SK-N-SH (cell line): ENCODE data around the gene PKD2L1. TPM values are rescaled to one million over a fixed set of nuclear protein-coding genes. Genes with fewer than 3 reads are reported as not detected.

ENCODE experiments used
- CTCF ChIA-PET: fragments of 300-600, 350-600 bp; formaldehyde crosslinking; extraction: SDS; loops from one replicate; lab custom pipeline; 2021; lab: Yijun Ruan, JAX
- POLR2A ChIA-PET: fragments of 350-600 bp; sonication (Branson Sonifier 250); formaldehyde crosslinking; extraction: SDS; loops from one replicate; lab custom pipeline; 2020; ENCODE audit warnings: antibody characterized with exemption, inconsistent platforms; lab: Yijun Ruan, JAX
- DNase-seq: peaks from one replicate; pipeline ENCODE4 v3.0.0; 2012
- H2AFZ ChIP-seq: fragments of 200-600 bp; sonication (generic); 2 replicates; pipeline ENCODE4 v1.8.1; 2016; ENCODE audit warnings: antibody characterized with exemption, mild to moderate bottlenecking, low read depth
- H3F3A ChIP-seq: fragments of 200-600 bp; sonication (generic); replicated peaks from 2 replicates; pipeline ENCODE3; 2016; ENCODE audit warnings: antibody characterized with exemption, mild to moderate bottlenecking; ENCODE audit not compliant: insufficient read depth
- H3K27ac ChIP-seq, 2 experiments: fragments of 200-500 bp in 1 of 2; fragments of 200-600 bp in 1 of 2; sonication (Bioruptor generic) in 1 of 2; sonication (generic), shearing (Covaris generic) in 1 of 2; 2 replicates each; pipeline versions ENCODE4 v1.5.1 to v1.6.1; 2014 to 2016; ENCODE audit warnings: low read depth in 2 of 2, inconsistent platforms in 1 of 2, low read length in 1 of 2, mild to moderate bottlenecking in 1 of 2, mixed read lengths in 1 of 2
- H3K27me3 ChIP-seq: fragments of 200-600 bp; sonication (generic), shearing (Covaris generic); 2 replicates; pipeline ENCODE4 v1.6.1; 2016; ENCODE audit warnings: mixed run types; ENCODE audit not compliant: insufficient read depth
- H3K36me3 ChIP-seq, 2 experiments: fragments of 200-500 bp in 1 of 2; fragments of 200-600 bp in 1 of 2; sonication (Bioruptor generic) in 1 of 2; sonication (generic) in 1 of 2; replicated peaks in 1 of 2; 2 replicates each; pipeline versions ENCODE3 to v1.5.1; 2014 to 2016; ENCODE audit warnings: low read length in 1 of 2, mild to moderate bottlenecking in 1 of 2; ENCODE audit not compliant: insufficient read depth in 2 of 2, control insufficient read depth in 1 of 2
- H3K4me1 ChIP-seq, 2 experiments: fragments of 200-500 bp in 1 of 2; fragments of 200-600 bp in 1 of 2; sonication (Bioruptor generic) in 1 of 2; sonication (generic), shearing (Covaris generic) in 1 of 2; 2 replicates each; pipeline versions ENCODE4 v1.5.1 to v1.6.1; 2014 to 2016; ENCODE audit warnings: low read depth in 1 of 2, low read length in 1 of 2, mixed run types in 1 of 2; ENCODE audit not compliant: insufficient read depth in 2 of 2, control insufficient read depth in 1 of 2
- H3K4me2 ChIP-seq: fragments of 200-600 bp; sonication (generic), shearing (Covaris generic); 2 replicates; pipeline ENCODE4 v1.6.1; 2017; ENCODE audit warnings: mixed run types
- H3K4me3 ChIP-seq, 2 experiments: fragments of 200-500 bp in 1 of 2; fragments of 200-600 bp in 1 of 2; sonication (Bioruptor generic) in 1 of 2; sonication (generic), shearing (Covaris generic) in 1 of 2; 2 replicates each; pipeline versions ENCODE4 v1.5.1 to v1.8.1; 2014 to 2016; ENCODE audit warnings: low read depth in 2 of 2, inconsistent platforms in 1 of 2, low read length in 1 of 2, mild to moderate bottlenecking in 1 of 2, mixed read lengths in 1 of 2, moderate library complexity in 1 of 2
- H3K79me2 ChIP-seq: fragments of 200-600 bp; sonication (generic); 2 replicates; pipeline ENCODE4 v1.8.1; 2017; ENCODE audit warnings: mild to moderate bottlenecking; ENCODE audit not compliant: insufficient read depth
- H3K9ac ChIP-seq: fragments of 200-600 bp; sonication (generic); 2 replicates; pipeline ENCODE4 v1.6.1; 2017; ENCODE audit warnings: mixed run types
- H3K9me2 ChIP-seq: fragments of 200-600 bp; sonication (generic); 2 replicates; pipeline ENCODE4 v1.6.1; 2017; ENCODE audit warnings: mixed run types
- H3K9me3 ChIP-seq: fragments of 200-600 bp; sonication (generic); 2 replicates; pipeline ENCODE4 v1.6.1; 2017; ENCODE audit warnings: mixed run types, mild to moderate bottlenecking, moderate library complexity
- H4K20me1 ChIP-seq: fragments of 200-600 bp; sonication (generic); 2 replicates; pipeline ENCODE4 v1.6.1; 2017; ENCODE audit warnings: mild to moderate bottlenecking, mixed run types; ENCODE audit not compliant: insufficient read depth
- CHD2 ChIP-seq: fragments of 150-350 bp; IDR thresholded peaks from 2 replicates; pipeline ENCODE4 v1.6.1; 2018; ENCODE audit warnings: low read length; ENCODE audit not compliant: partially characterized antibody
- CTCF ChIP-seq: fragments of 200-600 bp; sonication (generic); IDR thresholded peaks from 2 replicates; pipeline ENCODE4 v1.6.1; 2017; ENCODE audit warnings: antibody characterized with exemption, mild to moderate bottlenecking, moderate library complexity
- EP300 ChIP-seq, 2 experiments: IDR thresholded peaks; 2 replicates each; pipeline versions ENCODE4 v1.4.0 to v1.6.1; 2012; ENCODE audit warnings: borderline replicate concordance in 1 of 2, low read depth in 1 of 2, low read length in 1 of 2
- EZH2phosphoT487 ChIP-seq: fragments of 200-600 bp; sonication (generic); IDR thresholded peaks from 2 replicates; pipeline ENCODE4 v1.6.1; 2017; ENCODE audit warnings: low read depth, mixed run types, mild to moderate bottlenecking, antibody characterized with exemption, moderate library complexity, borderline replicate concordance
- FOSL2 ChIP-seq: IDR thresholded peaks from 2 replicates; pipeline ENCODE4 v1.4.0; 2012; ENCODE audit warnings: low read depth, mild to moderate bottlenecking, moderate library complexity, borderline replicate concordance
- FOXM1 ChIP-seq: IDR thresholded peaks from 2 replicates; pipeline ENCODE4 v1.4.0; 2012; ENCODE audit warnings: low read depth, mild to moderate bottlenecking
- IRF3 ChIP-seq: fragments of 150-350 bp; IDR thresholded peaks from 2 replicates; pipeline ENCODE4 v1.6.1; 2016; ENCODE audit warnings: mild to moderate bottlenecking, low read depth, low read length
- JUND ChIP-seq: IDR thresholded peaks from 2 replicates; pipeline ENCODE4 v1.4.0; 2012
- MEF2A ChIP-seq: IDR thresholded peaks from 2 replicates; pipeline ENCODE4 v1.4.0; 2012; ENCODE audit warnings: low read depth, borderline replicate concordance
- PBX3 ChIP-seq: IDR thresholded peaks from 2 replicates; pipeline ENCODE4; 2012
- RAD21 ChIP-seq: IDR thresholded peaks from 2 replicates; pipeline ENCODE4 v1.6.1; 2012; ENCODE audit warnings: mild to moderate bottlenecking, low read length
- RFX5 ChIP-seq: IDR thresholded peaks from 2 replicates; pipeline ENCODE4 v1.6.1; 2012; ENCODE audit warnings: mild to moderate bottlenecking, improper control_type of control experiment, low read length
- SIN3A ChIP-seq: IDR thresholded peaks from 2 replicates; pipeline ENCODE4 v1.6.1; 2012; ENCODE audit warnings: low read depth, mild to moderate bottlenecking, low read length, moderate library complexity, borderline replicate concordance
- USF1 ChIP-seq: IDR thresholded peaks from 2 replicates; pipeline ENCODE4 v1.4.0; 2012; ENCODE audit warnings: low read depth, borderline replicate concordance
- YY1 ChIP-seq: IDR thresholded peaks from 2 replicates; pipeline ENCODE4 v1.4.0; 2012; ENCODE audit warnings: low read depth, mild to moderate bottlenecking
- WGBS: methylation state at CpG from one replicate; pipeline ENCODE4 v1.1.6; 2017; ENCODE audit warnings: low lambda C conversion rate; 5-methylcytosine and 5-hydroxymethylcytosine counted together
- polyA plus RNA-seq, 3 experiments: library from polyadenylated mRNA; depleted of rRNA; stranded (reverse); fragments of >200 nt; gene quantifications; 2 replicates each; pipeline ENCODE4 v1.2.3, GENCODE V29; 2012

PKD2L1 gene
- polyA plus RNA-seq, 1 of the 3 experiments (the other 2 are of a cell fraction), result not detected

GRCh38 chr10:100356067-100357017, 26.3 kb upstream of the PKD2L1 start (continued):
- TF ChIP-seq YY1 (no peak), IRF3 (no peak)
- TF ChIP-seq, all 33 proteins: peak for 0

GRCh38 chr10:100355086-100355485, 25.1 kb upstream of the PKD2L1 start:
- Histone ChIP-seq H3K4me1 (peaks cover 9 to 42% of the 10 kb centered on the region in 2 experiments; a peak in 3 of 4 replicates), H3F3A (no peaks in the 10 kb centered on the region), H3K27me3 (no peaks in the 10 kb centered on the region), H3K36me3 (peaks cover 10 to 67% of the 10 kb centered on the region in 2 experiments), H3K4me3 (no peak overlapping the region), H3K79me2 (no peaks in the 10 kb centered on the region), H3K9me2 (no peaks in the 10 kb centered on the region), H3K27ac (peak overlapping the region in 1 of 2 experiments; percentile 44; a peak in 1 of 4 replicates), H4K20me1 (no peaks in the 10 kb centered on the region), H3K4me2 (no peak overlapping the region), H2AFZ (no peak overlapping the region), H3K9me3 (no peaks in the 10 kb centered on the region), H3K9ac (no peak overlapping the region)
- 93% methylated on average over 4 of the region's 4 CpGs for WGBS
- DNase-seq, result no peak
- ChIA-PET CTCF (interaction anchor here (1.6 to 2.9 kb wide), 2 partner anchors 78 to 164 kb away, joined by 8 to 9 read pairs; no protein-coding TSS in a partner anchor), POLR2A (interaction anchor here (0.6 to 2.2 kb wide), 3 partner anchors 8 to 19 kb away, joined by 3 to 6 read pairs (median 3); partner anchors contain the start of gene SCD)
- TF ChIP-seq FOXM1 (no peak), USF1 (no peak), YY1 (no peak), EZH2phosphoT487 (no peak)

- H3K9me2 ChIP-seq, result no peaks in the 10 kb centered on the region
- peaks cover 10 to 77% of the 10 kb centered on the region in 2 experiments for H3K36me3 ChIP-seq
- DNase-seq, result no peak
- no peaks in the 10 kb centered on the region for H3K79me2 ChIP-seq
- H3K9me3 ChIP-seq, result no peaks in the 10 kb centered on the region
- H2AFZ ChIP-seq, result no peak overlapping the region
- no peak overlapping the region for H3K4me2 ChIP-seq
- no peak overlapping the region for H3K4me3 ChIP-seq
- POLR2A ChIA-PET, result interaction anchor here (1.2 to 2.2 kb wide), 2 partner anchors 8 to 19 kb away, joined by 4 to 6 read pairs; partner anchors contain the start of gene SCD
- no peaks in the 10 kb centered on the region for H3K27me3 ChIP-seq
- H4K20me1 ChIP-seq, result no peaks in the 10 kb centered on the region
- no peak overlapping the region for H3K9ac ChIP-seq
- H3K27ac ChIP-seq, result no peak overlapping the region; a peak in 1 of 4 replicates
- WGBS, result 92% methylated on average over 6 of the region's 6 CpGs
- H3F3A ChIP-seq, result no peaks in the 10 kb centered on the region
- peaks cover 3 to 44% of the 10 kb centered on the region in 2 experiments; a peak in 2 of 4 replicates for H3K4me1 ChIP-seq
- CTCF ChIA-PET, result interaction anchor here (1.2 to 2.9 kb wide), 4 partner anchors 79 to 165 kb away, joined by 4 to 9 read pairs (median 6); no protein-coding TSS in a partner anchor
- TF ChIP-seq YY1 (no peak), FOSL2 (no peak), RFX5 (no peak), CHD2 (no peak), FOXM1 (no peak), PBX3 (no peak), SIN3A (no peak), EP300 (IDR thresholded peaks at IDR 0.05; ENCODE audit: borderline replicate concordance in 1 of 2, low read depth in 1 of 2, low read length in 1 of 2) (no peak), EZH2phosphoT487 (no peak), RAD21 (no peak), CTCF (no peak), JUND (no peak), MEF2A (no peak)
These were observed 23.9 kb upstream of the PKD2L1 start for GRCh38 chr10:100353770-100354485.
